Activated naive CD4-positive, alpha-beta T cell (primary cell): ENCODE results near the gene DENND1A.

ENCODE experiments used
- DNase-seq, 4 experiments: peaks; one replicate each; lab custom pipeline; 2025; lab: John Stamatoyannopoulos, UW

The DENND1A gene

DNA sequence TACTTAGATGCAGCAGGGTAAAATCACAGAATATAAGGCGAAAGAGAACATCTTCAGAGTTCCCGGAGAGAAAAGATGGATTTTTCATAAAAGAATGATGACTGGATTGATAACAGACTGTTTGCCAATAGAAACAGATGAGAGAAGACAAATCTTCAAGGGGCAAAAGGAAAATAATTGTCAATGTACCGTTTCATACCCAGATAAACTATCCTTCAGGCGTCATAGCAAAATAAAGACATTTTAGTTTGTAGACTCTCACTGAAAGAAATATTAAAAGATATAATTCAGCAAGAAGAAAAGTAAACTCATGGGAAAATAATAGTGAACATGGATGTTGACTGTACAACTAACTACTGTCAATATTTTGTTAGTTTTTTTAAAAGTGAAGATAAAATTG is 399.7 kb downstream of the DENND1A start:
- no peak for DNase-seq

DNA sequence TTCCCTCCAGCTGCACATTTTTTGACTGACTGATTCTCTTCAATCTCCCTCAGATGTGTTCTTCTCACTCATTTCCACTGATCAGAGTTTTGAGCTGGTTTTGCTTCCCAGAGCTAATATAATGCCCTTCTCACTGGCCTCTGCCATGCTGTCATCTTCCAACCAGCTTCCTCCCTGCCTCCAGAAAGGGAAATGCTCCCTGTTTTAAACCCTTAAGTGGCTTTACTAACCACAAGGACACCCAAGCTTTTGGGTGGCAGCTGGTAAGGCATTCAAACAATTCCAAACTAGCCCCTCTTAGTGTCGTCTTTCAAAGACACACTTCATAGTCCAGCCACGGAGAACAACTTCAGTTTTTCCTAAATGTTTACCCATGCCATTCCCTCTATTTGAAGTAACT is 401.4 kb downstream of the DENND1A start:
- DNase-seq, result no peak

DNA sequence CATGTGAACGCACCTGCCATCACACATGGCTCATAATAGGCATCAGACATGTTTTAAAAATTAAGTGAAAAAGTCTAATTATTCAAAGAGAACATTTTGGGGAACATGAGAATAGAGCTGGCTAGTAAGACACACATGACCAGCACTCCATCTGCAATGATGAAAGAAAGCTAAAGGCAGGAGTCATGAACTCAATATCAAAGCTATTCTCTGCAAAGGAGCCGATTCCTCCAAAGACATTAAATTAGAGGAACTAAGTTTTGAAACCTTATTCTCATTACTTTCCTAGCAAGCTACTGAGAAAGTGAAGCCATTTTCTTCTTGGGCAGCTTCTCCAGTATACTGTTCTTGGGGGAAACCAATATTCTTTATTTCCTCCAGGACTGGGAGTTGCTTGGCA is 401.9 kb downstream of the DENND1A start:
- DNase-seq, result no peak

DNA sequence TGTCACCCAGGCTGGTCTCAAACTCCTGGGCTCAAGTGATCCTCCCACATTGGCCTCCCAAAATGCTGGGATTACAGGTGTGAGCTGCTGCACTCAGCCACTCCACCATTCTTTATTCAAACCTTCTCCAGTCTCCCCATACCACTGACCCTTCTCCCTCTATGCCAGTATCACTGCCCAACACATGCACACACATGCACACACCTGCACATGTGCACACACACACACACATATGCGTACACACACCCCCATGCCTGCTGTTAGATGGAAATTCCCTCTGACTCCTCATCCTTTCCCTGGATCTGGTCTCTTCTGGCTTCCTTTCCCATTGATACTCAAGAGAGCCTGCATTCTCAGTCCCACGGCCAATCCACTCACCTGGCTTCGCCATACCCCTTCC is 404.0 kb downstream of the DENND1A start:
- DNase-seq, result no peak

DNA sequence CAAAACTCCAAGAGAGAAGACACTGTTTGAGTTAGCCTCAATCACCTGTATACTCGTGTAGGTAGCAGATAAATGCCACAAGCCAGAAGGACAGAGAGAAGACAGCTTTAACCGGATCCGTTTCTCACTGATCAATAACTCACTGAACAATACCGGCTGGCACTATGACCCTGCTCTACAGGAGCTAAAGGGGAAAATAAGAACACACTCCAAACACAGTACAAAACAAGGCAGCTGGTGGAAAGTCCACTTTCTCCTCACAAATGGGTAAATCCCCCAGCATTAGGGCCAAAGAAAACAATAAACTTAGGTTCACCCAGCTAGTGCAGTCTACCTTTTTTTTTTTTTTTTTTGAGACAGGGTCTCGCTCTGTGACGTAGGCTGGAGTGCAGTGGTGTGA is 404.5 kb downstream of the DENND1A start:
- DNase-seq, result no peak

DNA sequence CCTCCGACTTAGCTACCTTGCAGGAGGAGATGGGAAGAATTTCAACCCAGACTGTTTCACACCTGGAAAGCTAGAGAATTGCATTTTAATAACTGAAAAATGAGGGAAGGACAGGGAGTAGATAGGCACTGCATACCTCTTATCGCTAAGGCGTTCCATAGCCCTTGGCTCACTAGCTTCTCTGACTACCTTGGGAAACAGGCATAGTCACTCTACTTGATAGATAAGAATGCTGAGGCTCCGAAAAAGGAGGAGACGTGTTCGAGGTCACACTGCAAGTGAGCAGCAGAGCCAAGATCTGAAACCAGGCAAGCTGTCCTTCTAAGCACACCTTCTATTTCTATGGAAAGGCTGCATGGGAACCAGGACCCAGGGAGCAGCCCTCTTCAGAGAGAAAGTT is 405.1 kb downstream of the DENND1A start:
- no peak for DNase-seq

DNA sequence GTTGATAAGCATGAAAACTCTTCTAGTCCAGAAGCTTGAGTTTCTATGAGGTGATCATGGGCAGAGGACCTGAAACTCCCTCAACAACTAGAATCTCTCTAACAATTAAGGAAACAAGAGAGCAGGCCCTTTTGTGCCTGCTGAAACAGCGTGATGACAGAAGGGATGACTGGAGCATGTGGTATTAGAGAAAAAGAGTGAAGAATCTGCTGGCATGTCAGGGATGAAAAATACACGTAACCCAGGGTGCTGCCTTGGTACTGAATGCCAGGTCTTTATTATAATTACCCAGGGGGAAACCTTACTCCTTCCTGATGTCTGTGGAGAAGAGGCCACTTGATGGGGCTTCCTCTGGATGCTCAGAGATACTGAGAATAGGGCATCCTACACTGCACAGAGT is 406.1 kb downstream of the DENND1A start:
- DNase-seq, result no peak

DNA sequence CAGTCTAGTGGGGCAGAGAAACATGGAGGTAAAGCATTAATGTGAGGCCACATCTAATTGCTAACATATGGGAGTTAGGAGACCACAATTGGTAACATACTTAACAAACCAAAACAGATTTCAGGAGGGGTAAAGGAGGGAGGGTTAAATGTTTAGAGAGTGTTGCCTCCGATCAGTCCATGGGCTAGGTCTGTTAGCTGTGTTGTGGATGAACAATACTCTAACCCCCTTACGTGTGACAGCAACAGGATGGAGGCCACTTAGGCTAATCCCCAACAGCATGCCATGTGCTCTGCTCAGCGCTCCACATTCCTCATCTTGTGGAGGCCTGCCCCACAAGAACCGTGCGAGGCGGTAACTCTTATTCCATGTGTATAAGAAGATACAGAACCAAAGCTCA is 406.9 kb downstream of the DENND1A start:
- no peak for DNase-seq

DNA sequence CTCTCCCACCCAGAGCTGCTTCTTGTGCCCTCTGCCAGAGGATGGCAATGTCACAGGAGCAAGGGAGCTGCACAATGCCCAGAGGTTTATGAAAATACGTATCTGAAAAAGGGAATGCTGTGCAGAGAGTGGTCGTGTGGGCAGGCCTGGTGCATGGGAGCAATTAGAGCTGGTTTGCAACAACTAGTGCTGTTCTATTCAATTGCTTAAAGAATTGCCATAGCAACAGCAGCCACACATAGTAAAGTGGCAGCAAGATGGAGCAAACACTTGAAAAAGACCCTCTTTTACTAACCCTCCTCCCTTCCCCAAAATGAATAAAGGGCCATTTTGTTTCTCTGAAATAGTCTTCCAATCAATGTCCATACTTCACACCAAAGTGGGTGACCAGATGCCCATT is 407.7 kb downstream of the DENND1A start:
- DNase-seq, result no peak

DNA sequence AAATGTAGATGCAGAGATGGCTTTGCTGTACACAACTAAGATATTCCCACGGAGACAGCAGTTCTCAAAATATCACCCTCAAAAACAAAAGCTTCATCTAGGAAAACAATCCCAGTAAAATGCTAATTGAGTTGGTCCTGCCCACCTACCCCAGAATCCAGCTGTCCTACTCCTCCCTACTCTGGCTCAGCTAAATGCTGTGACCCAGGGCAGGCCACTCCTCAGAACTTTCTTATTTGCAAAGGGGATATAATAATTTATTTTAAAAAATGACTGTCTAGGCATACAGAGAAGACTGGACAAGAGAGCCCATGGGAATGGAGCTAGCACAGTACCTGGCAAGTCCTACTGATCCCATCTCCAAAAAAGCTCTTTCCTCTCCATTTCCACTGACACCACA is 411.6 kb downstream of the DENND1A start:
- DNase-seq, result no peak

DNA sequence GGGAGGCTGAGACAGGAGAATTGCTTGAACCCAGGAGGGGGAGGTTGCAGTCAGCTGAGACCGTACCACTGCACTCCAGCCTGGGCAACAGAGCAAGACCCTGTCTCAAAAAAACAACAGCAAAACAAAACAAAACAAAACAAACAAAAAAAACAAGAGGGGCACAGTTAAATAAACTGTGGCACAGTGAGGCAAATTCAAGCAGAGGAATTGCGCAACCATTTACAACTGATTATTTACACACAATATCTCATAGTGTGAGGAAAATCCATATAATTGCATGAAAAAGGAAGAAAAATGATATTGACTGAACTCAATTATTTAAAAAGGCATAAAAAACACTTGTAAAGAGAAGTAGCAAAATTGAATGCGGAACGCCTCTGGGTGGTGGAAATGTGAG is 412.4 kb downstream of the DENND1A start:
- DNase-seq, result no peak

DNA sequence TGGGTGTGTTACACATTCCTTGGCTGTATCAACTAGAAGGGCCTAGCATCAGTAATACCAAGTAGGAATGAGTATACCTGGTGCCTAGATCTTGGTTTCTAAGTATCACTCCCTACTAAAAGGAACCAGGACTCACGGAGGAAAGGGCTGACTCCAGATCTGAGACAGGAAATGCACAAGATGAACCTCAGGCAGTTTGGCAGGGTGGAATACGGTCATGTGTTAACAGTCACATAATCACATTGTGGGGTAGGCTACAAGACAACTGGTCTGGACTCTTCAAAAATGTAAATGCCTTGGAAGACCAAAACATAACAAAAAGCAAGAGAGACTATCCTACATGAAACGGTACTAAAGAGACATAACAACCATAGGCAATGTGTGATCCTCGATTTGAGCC is 415.2 kb downstream of the DENND1A start:
- no peak for DNase-seq

DNA sequence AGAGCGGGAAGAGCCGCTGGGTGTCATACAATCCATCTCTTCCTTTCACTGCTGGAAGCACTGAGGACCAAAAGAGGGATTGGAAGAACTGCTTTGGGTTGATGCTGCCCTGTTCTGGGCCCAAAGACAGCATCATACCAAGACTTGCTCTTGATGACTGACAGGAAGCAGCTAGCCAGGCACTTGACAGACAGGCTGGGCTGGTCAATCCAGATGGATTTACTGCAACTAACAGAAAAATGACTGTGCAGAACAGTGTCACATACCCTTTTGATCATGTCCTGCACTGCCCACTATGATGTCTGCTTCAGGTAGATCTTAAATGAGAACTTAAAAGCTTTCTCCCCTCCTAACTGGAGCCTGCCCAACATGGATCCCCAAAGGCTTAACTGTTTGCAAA is 416.4 kb downstream of the DENND1A start:
- DNase-seq, result no peak

DNA sequence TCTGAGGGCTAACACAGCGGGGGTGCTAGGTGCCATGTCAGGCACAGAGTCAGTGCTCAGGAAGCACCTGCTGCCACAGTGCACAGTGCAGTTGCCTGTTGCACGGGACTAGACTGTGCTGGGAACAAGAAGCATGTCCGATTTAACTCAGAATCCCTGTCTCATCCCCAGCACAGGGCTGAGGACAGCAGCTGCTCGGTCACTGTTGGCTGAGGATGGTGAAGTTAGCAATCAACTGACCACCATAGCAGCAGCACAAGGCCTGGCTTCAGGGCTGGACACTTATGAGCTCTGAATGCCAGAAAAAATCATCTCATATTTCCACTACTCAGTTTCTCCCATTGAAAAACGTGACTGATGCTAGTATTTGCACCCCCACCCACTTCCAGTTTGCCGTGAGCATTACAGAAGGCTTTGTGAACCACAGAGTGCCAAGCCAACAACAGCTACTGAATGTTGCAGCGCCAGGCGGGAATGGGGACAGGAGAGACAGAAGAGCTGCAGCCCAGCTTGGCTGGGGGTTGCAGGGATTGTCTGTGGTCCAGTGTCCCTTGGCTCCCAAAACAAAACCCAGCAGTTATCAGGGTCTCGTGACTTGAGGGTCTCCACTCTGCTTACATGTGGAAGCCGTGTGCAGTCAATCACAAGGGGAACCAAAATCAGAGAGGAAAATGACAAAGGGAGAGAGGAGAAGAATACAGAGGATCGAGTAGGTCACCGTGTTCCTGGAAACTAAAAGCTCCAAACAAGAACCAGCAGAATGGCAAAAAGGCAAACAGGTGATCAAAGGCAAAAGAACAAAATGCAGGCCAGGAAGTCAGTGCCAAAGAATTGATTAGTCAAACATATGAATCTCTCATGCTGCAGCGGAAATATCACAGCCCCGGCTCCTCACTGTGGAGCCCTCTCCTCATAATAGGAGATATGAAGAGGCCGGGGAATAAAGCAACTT is 418.3 kb downstream of the DENND1A start:
- no peak for DNase-seq

DNA sequence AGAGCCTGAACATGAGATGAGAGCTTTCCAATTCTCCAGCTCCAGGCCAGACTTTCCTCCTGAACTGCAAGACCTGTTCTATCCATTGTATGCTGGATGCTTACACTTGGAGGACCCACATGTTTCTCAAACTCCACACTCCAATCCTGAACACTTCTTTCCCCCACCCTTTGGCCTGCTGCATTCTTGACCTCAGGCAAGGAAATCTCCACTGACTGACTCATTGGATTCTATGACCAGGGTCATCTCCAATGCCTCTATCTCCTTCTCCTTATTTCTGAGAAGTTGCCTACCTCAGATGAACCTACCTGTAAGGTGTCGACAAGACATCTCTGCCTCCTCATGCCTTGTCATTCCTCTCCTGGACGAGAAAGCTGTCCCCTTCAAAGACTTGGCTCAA is 420.3 kb downstream of the DENND1A start:
- no peak for DNase-seq

DNA sequence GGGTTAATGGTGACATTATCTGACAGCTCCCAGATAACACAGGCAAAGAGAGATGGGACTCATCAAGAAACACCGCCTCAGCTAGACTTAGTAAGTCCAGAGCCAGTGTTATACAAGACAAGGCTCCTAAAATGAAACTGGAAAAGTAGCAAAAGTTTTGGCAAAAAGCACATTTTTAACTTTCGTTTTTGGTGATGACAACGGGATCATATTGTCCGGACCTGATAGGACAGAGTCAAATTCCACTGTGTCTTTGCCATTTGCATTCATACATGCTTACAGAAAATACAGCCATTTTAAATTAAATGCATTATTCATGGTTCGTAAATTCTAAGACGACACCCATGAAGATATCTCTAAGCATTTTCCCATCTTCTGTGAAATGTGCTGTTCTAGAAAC is 421.9 kb downstream of the DENND1A start:
- no peak for DNase-seq

DNA sequence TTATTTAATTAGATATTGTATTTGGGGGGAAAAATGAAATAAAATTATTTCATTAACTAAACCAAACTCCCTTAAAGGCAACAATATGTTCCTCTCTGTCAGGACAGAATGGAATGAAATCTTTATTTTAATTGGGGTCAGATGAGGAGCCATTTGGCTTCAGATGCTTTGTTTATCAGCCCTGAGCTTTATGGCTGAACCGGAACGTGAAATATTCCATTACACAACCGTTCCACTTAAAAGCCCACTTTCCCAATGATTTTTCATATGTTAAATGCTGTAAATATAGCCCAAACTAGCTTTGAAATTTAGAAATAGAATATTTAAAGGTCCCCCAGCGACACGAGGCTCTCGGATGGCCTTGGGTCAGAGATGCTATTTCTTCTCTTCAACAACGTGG is 424.4 kb downstream of the DENND1A start:
- no peak for DNase-seq

DNA sequence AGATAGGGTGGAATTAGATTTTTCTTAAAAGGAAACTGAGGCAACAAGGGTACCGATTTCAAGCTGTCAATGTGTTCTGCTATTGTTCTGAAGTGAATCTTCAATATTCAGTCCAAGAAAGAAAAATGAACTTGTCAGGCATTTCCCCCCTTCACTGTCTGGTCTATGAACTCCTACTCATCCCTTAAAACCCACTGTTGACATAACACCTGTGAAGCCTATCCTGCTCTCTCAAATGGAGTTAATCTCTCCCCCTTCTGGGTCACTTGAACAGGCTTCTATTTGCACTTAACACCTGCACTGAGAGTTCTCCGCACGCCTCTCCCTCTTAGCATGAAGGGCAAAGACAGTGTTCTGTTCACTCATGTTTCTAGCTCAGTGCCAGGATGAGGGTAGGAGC is 429.6 kb downstream of the DENND1A start:
- no peak for DNase-seq

DNA sequence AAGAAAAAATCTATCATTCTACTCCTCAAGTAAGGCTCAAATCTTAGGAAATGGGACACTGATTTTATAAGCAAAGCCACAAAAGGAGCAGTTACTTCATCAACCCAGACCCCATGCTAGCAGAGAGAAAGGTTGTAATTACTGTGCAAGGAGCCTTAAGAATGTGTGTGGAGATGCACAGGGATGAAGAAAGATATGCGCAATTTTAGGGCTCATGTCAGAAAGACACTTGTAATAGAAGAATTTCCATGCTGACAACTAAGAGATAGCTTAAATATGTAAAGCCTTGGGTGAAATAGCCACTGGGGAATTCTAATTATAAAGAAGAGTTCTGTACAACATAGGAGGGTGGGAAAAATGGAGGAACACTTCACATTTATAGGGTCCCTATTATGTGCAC is 432.1 kb downstream of the DENND1A start:
- DNase-seq, result no peak

DNA sequence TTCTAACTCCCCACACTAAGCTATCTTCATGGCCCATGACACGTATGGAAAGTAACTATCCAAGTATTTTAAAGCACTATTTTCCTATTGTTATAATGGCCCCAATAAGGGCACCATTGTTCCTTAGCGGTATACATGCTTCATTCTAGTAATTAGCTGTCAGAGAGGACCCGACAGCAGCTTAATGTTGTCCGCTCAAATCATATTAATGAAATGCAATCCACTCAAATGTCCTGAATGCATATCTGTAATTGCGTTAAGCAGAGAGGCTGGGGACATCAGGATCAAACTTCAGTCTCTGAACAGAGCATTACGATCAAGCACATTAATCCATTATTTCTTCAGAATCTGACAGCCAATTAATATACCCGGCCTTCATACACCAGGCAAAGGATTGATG is 434.2 kb downstream of the DENND1A start:
- no peak for DNase-seq

DNA sequence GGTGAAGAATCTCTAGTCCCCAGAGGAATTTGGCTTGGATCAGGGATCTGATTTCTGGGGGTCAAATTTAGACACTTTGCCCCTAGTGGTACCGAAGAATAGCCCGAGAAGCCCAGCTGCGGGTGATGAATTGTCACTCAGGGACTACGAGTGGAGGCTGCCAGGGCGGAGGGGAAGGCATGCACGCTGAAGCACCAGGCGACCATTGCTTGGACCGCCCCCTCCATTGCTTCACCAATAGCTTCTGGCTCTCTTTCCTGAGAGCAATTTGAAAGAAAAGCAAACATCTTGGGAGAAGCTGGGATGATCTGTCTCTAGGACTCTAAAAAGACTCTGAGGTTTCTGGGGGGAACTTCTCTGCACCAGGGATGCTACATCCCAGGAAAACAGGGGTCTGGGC is 436.3 kb downstream of the DENND1A start:
- DNase-seq, result no peak

DNA sequence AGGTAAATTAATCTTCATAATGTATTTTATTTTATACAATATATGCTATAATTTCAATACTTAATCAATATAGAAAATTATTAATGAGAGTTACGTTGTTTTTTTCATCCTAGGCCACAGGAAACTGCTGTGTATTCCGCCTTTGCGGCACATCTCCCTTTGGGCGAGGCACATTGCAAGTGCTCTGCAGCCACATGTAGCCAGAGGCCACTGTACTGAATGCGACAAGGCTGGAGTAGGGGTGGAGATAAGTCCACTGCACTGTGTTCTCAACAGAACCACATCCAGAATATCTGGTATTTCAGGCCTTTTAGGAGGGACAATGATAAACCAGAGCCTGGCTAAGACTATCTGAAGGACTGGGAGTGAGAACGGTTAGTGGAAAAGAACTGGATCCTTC is 439.2 kb downstream of the DENND1A start:
- no peak for DNase-seq

DNA sequence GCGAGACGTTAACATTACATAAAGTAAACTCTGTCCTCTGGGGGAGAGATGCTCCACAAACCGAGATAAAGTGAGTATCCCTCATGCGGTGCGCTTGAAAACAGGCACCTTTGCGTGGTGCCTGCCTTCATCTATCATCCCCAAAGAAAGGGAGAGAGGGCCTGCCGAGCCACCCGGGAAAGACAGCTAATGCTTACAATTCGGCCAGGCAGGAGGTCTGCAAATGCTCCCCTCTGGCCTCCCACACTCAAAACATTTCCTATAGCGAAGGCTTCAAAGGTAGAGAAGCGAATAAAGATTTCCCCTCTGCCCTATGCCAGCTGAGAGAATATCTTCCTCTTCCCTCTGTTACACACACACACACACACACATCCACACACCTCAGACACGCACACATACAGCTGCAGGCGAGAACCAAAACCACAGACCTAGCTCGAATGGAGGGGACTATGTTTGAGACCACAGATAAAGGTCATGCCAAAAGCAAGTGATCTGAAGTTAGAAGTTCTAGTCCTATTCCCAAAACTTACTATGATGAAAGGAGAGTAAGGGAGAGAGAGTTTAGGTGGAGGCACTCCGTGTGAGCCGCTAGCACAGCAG is 441.1 kb downstream of the DENND1A start:
- DNase-seq, result no peak
